HL-60 (cell line): ENCODE data around the gene CAMKMT.

Source experiments
- POLR2AphosphoS5 ChIP-seq: IDR thresholded peaks from 2 replicates; pipeline ENCODE4 v1.6.1; 2012; ENCODE audit warnings: low read depth
- TF ChIP-seq, protein P1 (sequence below): IDR thresholded peaks from one replicate; pipeline ENCODE4 v1.5.1; 2011; ENCODE audit warnings: low read length, control low read depth, inconsistent platforms; ENCODE audit not compliant: insufficient read depth

DNA sequence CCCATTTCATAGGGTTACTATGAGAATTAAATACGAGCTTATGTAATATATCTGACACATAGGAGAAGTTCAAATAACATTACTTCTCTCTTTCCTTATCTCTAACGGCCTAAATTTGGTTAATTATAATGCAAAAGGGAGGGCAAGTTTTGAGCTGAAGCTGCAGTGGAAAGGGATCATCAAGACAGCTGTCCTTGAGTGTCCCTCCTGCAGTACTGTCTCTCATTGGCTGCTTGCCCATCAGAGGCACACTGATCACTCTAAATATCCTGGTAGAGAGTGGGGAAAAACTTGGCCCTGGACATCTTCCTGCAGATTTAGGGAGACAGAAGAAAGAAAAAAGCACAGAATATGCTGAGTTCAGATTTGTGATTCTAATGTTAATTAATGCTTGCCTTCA is 186.0 kb downstream of the CAMKMT start:
- TF ChIP-seq, protein P1, sequence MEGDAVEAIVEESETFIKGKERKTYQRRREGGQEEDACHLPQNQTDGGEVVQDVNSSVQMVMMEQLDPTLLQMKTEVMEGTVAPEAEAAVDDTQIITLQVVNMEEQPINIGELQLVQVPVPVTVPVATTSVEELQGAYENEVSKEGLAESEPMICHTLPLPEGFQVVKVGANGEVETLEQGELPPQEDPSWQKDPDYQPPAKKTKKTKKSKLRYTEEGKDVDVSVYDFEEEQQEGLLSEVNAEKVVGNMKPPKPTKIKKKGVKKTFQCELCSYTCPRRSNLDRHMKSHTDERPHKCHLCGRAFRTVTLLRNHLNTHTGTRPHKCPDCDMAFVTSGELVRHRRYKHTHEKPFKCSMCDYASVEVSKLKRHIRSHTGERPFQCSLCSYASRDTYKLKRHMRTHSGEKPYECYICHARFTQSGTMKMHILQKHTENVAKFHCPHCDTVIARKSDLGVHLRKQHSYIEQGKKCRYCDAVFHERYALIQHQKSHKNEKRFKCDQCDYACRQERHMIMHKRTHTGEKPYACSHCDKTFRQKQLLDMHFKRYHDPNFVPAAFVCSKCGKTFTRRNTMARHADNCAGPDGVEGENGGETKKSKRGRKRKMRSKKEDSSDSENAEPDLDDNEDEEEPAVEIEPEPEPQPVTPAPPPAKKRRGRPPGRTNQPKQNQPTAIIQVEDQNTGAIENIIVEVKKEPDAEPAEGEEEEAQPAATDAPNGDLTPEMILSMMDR = no peak
- TF ChIP-seq POLR2AphosphoS5 = no peak
